CD1c-positive myeloid dendritic cell (primary cell): Measurements from ENCODE around the gene ITFG1.
"Not testable (repeated sequence)": the region's sequence is repeated elsewhere in the genome, so short reads cannot be mapped to it uniquely, and the experiment has no call there.

Source experiments
- DNase-seq: peaks from one replicate; pipeline ENCODE4 v3.0.0-alpha.2; 2016; ENCODE audit errors: extremely low spot score

Gene ITFG1

DNA sequence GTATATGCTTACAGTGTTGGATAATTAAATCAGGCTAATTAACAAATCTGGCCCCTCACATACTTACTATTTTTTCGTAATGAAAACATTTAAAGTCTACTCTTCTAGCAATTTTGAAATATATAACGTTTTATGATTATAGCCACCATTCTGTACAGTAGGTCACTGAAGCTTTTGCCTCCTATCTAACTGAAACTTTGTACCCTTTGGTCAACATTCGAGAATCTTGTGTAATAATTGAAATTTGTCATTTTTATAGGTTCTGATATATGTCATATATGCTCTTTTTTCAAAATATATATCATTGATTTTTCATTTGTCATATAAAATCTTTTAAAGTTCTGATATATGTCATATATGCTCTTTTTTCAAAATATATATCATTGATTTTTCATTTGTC is 12.9 kb upstream of the ITFG1 start:
- no peak for DNase-seq

DNA sequence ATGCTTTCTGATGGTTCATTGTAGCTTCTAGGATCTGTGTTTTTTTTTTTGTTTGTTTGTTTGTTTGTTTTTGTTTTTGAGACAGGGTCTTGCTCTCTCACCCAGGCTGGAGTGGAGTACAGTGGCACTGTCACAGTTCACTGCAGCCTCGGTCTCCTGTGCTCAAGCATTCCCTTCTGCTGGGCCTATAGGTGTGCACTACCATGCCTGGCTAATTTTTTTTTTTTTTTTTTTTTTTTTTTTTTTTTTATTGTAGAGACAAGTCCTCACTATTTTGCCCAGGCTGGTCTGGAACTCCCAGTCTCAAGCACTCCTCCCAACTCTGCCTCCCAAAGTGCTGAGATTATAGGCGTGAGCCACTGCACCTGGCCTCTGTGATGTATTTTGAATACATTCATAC is 12.1 kb upstream of the ITFG1 start:
- DNase-seq, result not testable (repeated sequence)

- no peak for DNase-seq
Measured at GRCh38 chr16:47470810-47471209, 9.9 kb upstream of the ITFG1 start.

- no peak for DNase-seq
Measured at GRCh38 chr16:47470211-47470610, 9.3 kb upstream of the ITFG1 start.

DNA sequence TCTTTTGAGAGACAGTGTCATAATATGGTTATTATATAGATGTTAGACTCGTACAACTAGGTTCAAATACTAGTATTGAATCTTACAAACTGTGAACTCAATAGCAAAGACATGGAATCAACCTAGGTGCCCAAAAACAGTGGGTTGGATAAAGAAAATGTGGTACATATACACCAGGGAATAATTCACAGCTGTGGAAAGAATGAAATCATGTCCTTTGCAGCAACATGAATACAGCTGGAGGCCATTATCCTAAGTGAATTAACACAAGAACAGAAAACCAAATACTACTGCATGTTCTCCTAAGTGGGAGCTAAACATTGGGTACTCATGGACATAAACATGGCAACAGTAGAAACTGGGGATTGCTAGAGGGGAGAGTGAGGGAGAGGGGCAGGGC is 8.4 kb upstream of the ITFG1 start:
- no peak for DNase-seq

DNA sequence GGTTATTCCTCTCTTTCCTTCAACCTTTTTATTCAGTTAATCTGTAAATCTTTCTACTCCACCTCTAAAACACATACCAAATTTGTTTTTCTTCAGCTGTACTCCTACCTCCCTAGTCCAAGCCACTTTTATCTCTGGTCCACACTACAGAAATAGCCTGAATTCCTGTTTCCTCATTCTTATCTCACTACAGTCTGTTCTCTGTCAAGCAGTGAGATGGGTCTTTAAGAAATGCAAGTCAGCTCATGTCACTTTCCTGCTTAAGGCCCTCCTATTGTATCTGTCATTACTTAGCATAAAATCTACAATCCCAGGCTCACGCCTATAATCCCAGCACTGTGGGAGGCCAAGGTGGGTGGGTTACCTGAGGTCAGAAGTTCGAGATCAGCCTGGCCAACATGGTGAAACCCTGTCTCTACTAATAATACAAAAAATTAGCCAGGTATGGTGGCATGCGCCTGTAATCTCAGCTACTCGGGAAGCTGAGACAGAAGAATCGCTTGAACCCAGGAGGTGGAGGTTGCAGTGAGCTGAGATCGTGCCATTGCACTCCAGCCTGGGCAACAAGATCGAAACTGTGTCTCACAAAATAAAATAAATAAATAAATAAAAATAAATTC is 7.3 kb upstream of the ITFG1 start:
- not testable (repeated sequence) for DNase-seq

GRCh38 chr16:47467501-47467900 is 6.6 kb upstream of the ITFG1 start:
- no peak for DNase-seq

GRCh38 chr16:47465919-47466630 is 5.2 kb upstream of the ITFG1 start:
- DNase-seq, result no peak

- DNase-seq, result no peak
Measured at GRCh38 chr16:47463771-47464624, 3.1 kb upstream of the ITFG1 start.

- DNase-seq, result peak; percentile 77
Measured at GRCh38 chr16:47461598-47462266, 869 bp upstream of the ITFG1 start.

GRCh38 chr16:47460359-47460710 is 528 bp downstream of the ITFG1 start:
- DNase-seq, result no peak

GRCh38 chr16:47459603-47460002 is 1.3 kb downstream of the ITFG1 start:
- DNase-seq, result no peak

- no peak for DNase-seq
Measured at GRCh38 chr16:47458331-47458730, 2.5 kb downstream of the ITFG1 start.

DNA sequence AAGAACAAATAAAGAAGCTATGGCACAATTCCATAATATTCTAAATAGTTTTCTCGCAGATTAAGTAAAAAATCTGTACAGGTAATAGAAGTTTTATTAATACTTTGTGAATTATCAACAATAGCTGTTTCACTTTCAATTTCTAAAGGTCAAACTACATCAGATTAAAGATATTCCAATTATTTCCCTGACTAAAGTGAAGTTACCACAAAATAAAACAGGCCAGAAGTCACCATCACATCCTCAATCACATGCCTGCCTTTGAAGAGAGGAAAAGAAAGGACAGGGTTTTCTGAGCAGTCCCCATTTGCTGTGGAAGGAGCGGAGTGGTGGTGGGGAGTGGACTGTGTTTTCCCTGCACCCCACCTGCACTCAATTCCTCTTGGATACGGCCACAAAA is 11.1 kb downstream of the ITFG1 start:
- no peak for DNase-seq

DNA sequence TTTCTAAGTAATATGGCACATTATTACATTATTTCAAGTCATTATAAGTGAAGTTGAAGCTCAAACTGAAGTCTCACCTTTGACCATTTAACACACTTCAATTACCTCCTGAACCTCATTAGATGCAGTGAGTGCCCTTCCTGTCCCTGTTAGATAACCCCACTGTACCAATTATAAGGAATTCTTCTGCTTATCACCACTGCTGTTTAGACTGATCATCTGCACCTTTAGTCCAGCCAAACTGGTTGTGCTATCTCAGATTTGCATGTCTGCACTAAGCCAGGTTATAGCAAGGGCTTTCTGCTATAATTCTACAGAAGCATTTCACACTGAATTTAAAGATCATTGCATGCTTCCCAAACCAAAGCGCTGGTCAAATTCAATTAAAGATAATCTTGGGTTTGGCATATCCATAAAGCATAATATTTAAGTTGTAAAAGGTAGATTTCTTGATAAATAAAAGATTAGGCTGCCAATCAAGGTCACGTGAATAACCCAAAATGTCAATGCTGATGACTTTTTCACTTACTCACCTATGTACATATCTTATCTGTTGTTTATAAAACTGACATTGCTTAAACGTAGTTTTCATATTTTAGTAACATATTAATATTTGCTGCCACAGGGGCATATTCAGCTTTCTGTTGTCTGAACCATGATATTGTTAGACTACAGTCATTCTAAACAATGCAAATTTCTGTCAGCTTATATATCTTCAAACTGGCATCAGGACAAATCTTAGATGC is 11.9 kb downstream of the ITFG1 start:
- DNase-seq, result no peak

DNA sequence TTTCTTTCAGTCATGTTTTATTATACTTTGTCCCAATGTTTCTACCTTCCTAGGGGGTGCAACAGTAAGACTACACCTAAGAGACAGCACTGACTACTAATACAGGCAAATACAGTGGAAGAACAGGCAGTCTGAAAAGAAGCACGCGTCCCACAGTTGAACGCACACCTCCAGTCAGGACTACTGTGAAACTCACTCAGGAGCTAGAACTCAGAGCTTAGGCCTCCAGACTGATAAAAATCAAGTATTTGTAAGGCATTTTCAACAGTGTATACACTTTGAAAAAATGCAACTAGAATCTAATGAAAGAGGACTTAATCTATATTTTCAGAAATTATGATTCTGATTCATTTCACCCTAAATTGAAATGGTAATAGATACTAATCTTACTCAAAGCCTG is 14.4 kb downstream of the ITFG1 start:
- no peak for DNase-seq

DNA sequence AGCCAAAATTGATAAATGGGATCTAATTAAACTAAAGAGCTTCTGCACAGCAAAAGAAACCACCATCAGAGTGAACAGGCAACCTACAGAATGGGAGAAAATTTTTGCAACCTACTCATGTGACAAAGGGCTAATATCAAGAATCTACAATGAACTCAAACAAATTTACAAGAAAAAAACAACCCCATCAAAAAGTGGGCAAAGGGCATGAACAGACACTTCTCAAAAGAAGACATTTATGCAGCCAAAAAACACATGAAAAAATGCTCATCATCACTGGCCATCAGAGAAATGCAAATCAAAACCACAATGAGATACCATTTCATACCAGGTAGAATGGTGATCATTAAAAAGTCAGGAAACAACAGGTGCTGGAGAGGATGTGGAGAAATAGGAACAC is 18.0 kb downstream of the ITFG1 start:
- not testable (repeated sequence) for DNase-seq

GRCh38 chr16:47440066-47440465 is 20.8 kb downstream of the ITFG1 start:
- not testable (repeated sequence) for DNase-seq

- not testable (repeated sequence) for DNase-seq
Measured at GRCh38 chr16:47434274-47434673, 26.6 kb downstream of the ITFG1 start.

GRCh38 chr16:47431960-47432359 is 28.9 kb downstream of the ITFG1 start:
- no peak for DNase-seq

DNA sequence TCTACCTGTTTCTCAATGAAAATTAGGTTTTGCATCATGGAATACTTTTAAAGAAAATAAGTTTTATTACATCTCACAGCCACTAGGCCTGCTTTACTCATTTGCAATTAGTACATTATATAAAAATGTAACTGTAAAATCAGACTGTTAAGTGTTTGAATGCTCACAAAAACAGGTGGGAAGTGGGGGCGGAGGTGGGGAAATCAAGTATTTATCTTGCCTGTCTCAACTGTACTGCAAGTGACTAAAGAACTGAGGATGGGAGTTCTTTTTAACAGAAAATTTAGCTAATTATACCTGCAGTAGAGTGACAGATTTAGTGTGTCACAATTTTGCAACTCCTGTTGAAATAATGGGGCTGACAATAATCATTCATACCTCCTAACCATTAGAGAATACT is 34.1 kb downstream of the ITFG1 start:
- no peak for DNase-seq

GRCh38 chr16:47424846-47425245 is 36.0 kb downstream of the ITFG1 start:
- no peak for DNase-seq
